GM13976 (cell line): ENCODE measurements around the gene GHRL.
A peak's percentile ranks its signal among the peaks of the same experiment; 100 is the strongest.

ENCODE experiments used
- DNase-seq: peaks from one replicate; pipeline ENCODE4 v3.0.0; 2012; ENCODE audit warnings: low spot score
- CTCF ChIP-seq: IDR thresholded peaks from 2 replicates; pipeline ENCODE4 v1.5.1; 2012; ENCODE audit warnings: borderline replicate concordance, mild to moderate bottlenecking; ENCODE audit not compliant: insufficient read depth; ENCODE audit errors: extremely low read depth, missing control alignments, control extremely low read depth
- in situ Hi-C: fragments of 300-500 bp; cut with MboI; formaldehyde crosslinking; loops from one replicate; pipeline ENCODE4 v1.12.0; 2022; ENCODE audit warnings: low sequenced_read_pairs, mixed read lengths, inconsistent platforms; ENCODE audit not compliant: unreplicated experiment

Gene GHRL

GRCh38 chr3:10338164-10338470 is 45.4 kb upstream of the GHRL start:
- in situ Hi-C loops, result no loop called here
- no peak for TF ChIP-seq CTCF
- DNase-seq, result no peak

- peak; percentile 32 for DNase-seq
- in situ Hi-C loops, result no loop called here
- no peak for TF ChIP-seq CTCF
Observed at GRCh38 chr3:10337323-10338163, 44.8 kb upstream of the GHRL start.

- TF ChIP-seq CTCF, result no peak
- in situ Hi-C loops, result no loop called here
- no peak for DNase-seq
Observed at GRCh38 chr3:10336761-10337160, 44.0 kb upstream of the GHRL start.

- no peak for TF ChIP-seq CTCF
- in situ Hi-C loops, result no loop called here
- DNase-seq, result peak; percentile 28
Observed at GRCh38 chr3:10335871-10336622, 43.3 kb upstream of the GHRL start.

- in situ Hi-C loops, result no loop called here
- peak; percentile 28 for DNase-seq
- no peak for TF ChIP-seq CTCF
Observed at GRCh38 chr3:10335190-10335738, 42.5 kb upstream of the GHRL start.

GRCh38 chr3:10334459-10334858 is 41.7 kb upstream of the GHRL start:
- DNase-seq, result no peak
- no peak for TF ChIP-seq CTCF

More at GRCh38 chr3:10334459-10334858, 41.7 kb upstream of the GHRL start:
- in situ Hi-C loops, result no loop called here
